ENCODE data around the gene UPK2. TPM values are rescaled to one million over a fixed set of nuclear protein-coding genes. Genes with fewer than 3 reads are reported as not detected.
A peak's percentile ranks its signal among the peaks of the same experiment; 100 is the strongest.
"Not testable (repeated sequence)": the region's sequence is repeated elsewhere in the genome, so short reads cannot be mapped to it uniquely, and the experiment has no call there.

Gene UPK2
- polyA plus RNA-seq, 1 donor (not counting 4 experiments of a cell fraction or from before 2014, with no cell fraction given), result 0.20 TPM

GRCh38 chr11:118984825-118985224 lies 28.7 kb downstream of the UPK2 start:
- no peaks in the 10 kb centered on the region for H3K36me3 ChIP-seq (ENCODE audit: control insufficient read depth in 2 of 2, extremely low read depth in 1 of 2, insufficient read depth in 2 of 2, low read length in 2 of 2)
- dilution Hi-C loops (cut with MboI; ENCODE audit: extremely low pct_ligation_motif_present, low sequenced_read_pairs), result no loop called here
- H3K9me3 ChIP-seq (ENCODE audit: control insufficient read depth, low read depth, low read length), result no peaks in the 10 kb centered on the region
- no peaks in the 10 kb centered on the region for H3K79me2 ChIP-seq (ENCODE audit: control insufficient read depth, insufficient read depth, low read length)
- H3K27me3 ChIP-seq (ENCODE audit: control insufficient read depth, extremely low read depth, insufficient read depth, low read length), result no peaks in the 10 kb centered on the region
- H3K4me2 ChIP-seq (ENCODE audit: control insufficient read depth, extremely low read depth, insufficient read depth, low read depth, low read length), result no peak overlapping the region
- no peaks in the 10 kb centered on the region for H3K9me1 ChIP-seq (ENCODE audit: control insufficient read depth, extremely low read depth, insufficient read depth, low read length)
- H3K4me1 ChIP-seq (ENCODE audit: control insufficient read depth, extremely low read depth, insufficient read depth, low read length), result peaks cover 9% of the 10 kb centered on the region
- H3K9ac ChIP-seq (ENCODE audit: control insufficient read depth, extremely low read depth, insufficient read depth, low read length), result no peak overlapping the region
- TF ChIP-seq CTCF (optimal IDR thresholded peaks at IDR 0.05 in 1 of 3, IDR thresholded peaks at IDR 0.05 in 1 of 3, conservative IDR thresholded peaks at IDR 0.05 in 1 of 3; ENCODE audit: extremely low read depth in 1 of 3, insufficient read depth in 2 of 3, low read length in 3 of 3) (no peak), EZH2 (IDR thresholded peaks at IDR 0.05; ENCODE audit: low read length) (no peak)
- no peak overlapping the region for H3K27ac ChIP-seq (ENCODE audit: control insufficient read depth, insufficient read depth, low read length)
- H3K4me3 ChIP-seq (ENCODE audit: control insufficient read depth in 2 of 3, extremely low read depth in 1 of 3, insufficient read depth in 2 of 3, low read depth in 1 of 3, low read length in 3 of 3), result no peak overlapping the region
- FAIRE-seq (no peak), DNase-seq (ENCODE audit: low read depth, low spot score) (no peak)
- no peak overlapping the region for H2AFZ ChIP-seq (ENCODE audit: control insufficient read depth, low read length)
- H4K20me1 ChIP-seq (ENCODE audit: control insufficient read depth, extremely low read depth, insufficient read depth, low read length), result no peaks in the 10 kb centered on the region

- Histone ChIP-seq H3K9ac (ENCODE audit: control insufficient read depth, extremely low read depth, insufficient read depth, low read length) (no peak overlapping the region), H3K79me2 (ENCODE audit: control insufficient read depth, insufficient read depth, low read length) (no peaks in the 10 kb centered on the region), H3K9me3 (ENCODE audit: control insufficient read depth, low read depth, low read length) (no peaks in the 10 kb centered on the region), H3K9me1 (ENCODE audit: control insufficient read depth, extremely low read depth, insufficient read depth, low read length) (no peaks in the 10 kb centered on the region), H3K36me3 (ENCODE audit: control insufficient read depth in 2 of 2, extremely low read depth in 1 of 2, insufficient read depth in 2 of 2, low read length in 2 of 2) (no peaks in the 10 kb centered on the region), H4K20me1 (ENCODE audit: control insufficient read depth, extremely low read depth, insufficient read depth, low read length) (no peaks in the 10 kb centered on the region), H3K27me3 (ENCODE audit: control insufficient read depth, extremely low read depth, insufficient read depth, low read length) (no peaks in the 10 kb centered on the region), H2AFZ (ENCODE audit: control insufficient read depth, low read length) (no peak overlapping the region), H3K4me1 (ENCODE audit: control insufficient read depth, extremely low read depth, insufficient read depth, low read length) (peaks cover 9% of the 10 kb centered on the region), H3K4me3 (ENCODE audit: control insufficient read depth in 2 of 3, extremely low read depth in 1 of 3, insufficient read depth in 2 of 3, low read depth in 1 of 3, low read length in 3 of 3) (no peak overlapping the region), H3K27ac (ENCODE audit: control insufficient read depth, insufficient read depth, low read length) (no peak overlapping the region), H3K4me2 (ENCODE audit: control insufficient read depth, extremely low read depth, insufficient read depth, low read depth, low read length) (no peak overlapping the region)
- TF ChIP-seq EZH2 (IDR thresholded peaks at IDR 0.05; ENCODE audit: low read length), result no peak
- TF ChIP-seq CTCF (optimal IDR thresholded peaks at IDR 0.05 in 1 of 3, IDR thresholded peaks at IDR 0.05 in 1 of 3, conservative IDR thresholded peaks at IDR 0.05 in 1 of 3; ENCODE audit: extremely low read depth in 1 of 3, insufficient read depth in 2 of 3, low read length in 3 of 3), result no peak
- DNase-seq (ENCODE audit: low read depth, low spot score) (peak; percentile 78), FAIRE-seq (peak; percentile 75)
- dilution Hi-C loops (cut with MboI; ENCODE audit: extremely low pct_ligation_motif_present, low sequenced_read_pairs), result no loop called here
Measured at GRCh38 chr11:118988280-118988679, 32.2 kb downstream of the UPK2 start.

GRCh38 chr11:118991486-118992038 lies 35.5 kb downstream of the UPK2 start:
- dilution Hi-C loops (cut with MboI; ENCODE audit: extremely low pct_ligation_motif_present, low sequenced_read_pairs); H3K9ac ChIP-seq (ENCODE audit: control insufficient read depth, extremely low read depth, insufficient read depth, low read length): not testable (repeated sequence)

More at GRCh38 chr11:118991486-118992038, 35.5 kb downstream of the UPK2 start:
- not testable (repeated sequence) for H3K4me3 ChIP-seq (ENCODE audit: control insufficient read depth in 2 of 3, extremely low read depth in 1 of 3, insufficient read depth in 2 of 3, low read depth in 1 of 3, low read length in 3 of 3); H3K4me2 ChIP-seq (ENCODE audit: control insufficient read depth, extremely low read depth, insufficient read depth, low read depth, low read length); H3K36me3 ChIP-seq (ENCODE audit: control insufficient read depth in 2 of 2, extremely low read depth in 1 of 2, insufficient read depth in 2 of 2, low read length in 2 of 2); H3K27me3 ChIP-seq (ENCODE audit: control insufficient read depth, extremely low read depth, insufficient read depth, low read length); H3K79me2 ChIP-seq (ENCODE audit: control insufficient read depth, insufficient read depth, low read length); H3K9me1 ChIP-seq (ENCODE audit: control insufficient read depth, extremely low read depth, insufficient read depth, low read length); H4K20me1 ChIP-seq (ENCODE audit: control insufficient read depth, extremely low read depth, insufficient read depth, low read length); H3K27ac ChIP-seq (ENCODE audit: control insufficient read depth, insufficient read depth, low read length); H3K4me1 ChIP-seq (ENCODE audit: control insufficient read depth, extremely low read depth, insufficient read depth, low read length); FAIRE-seq; H2AFZ ChIP-seq (ENCODE audit: control insufficient read depth, low read length); H3K9me3 ChIP-seq (ENCODE audit: control insufficient read depth, low read depth, low read length); DNase-seq (ENCODE audit: low read depth, low spot score)
